OCI-LY3 (cell line): ENCODE data around the gene CYP27A1.

Source experiments
- H2AFZ ChIP-seq: fragments of 200-600, 300-600 bp; shearing (Covaris generic); 2 replicates; pipeline ENCODE4 v1.6.0; 2014; ENCODE audit warnings: antibody characterized with exemption, low read depth, low read length
- H3K27ac ChIP-seq: fragments of 200-600, 300-600 bp; sonication (generic); 2 replicates; pipeline ENCODE4 v1.5.1; 2014; ENCODE audit warnings: mild to moderate bottlenecking, low read length, moderate library complexity, mixed read lengths
- H3K27me3 ChIP-seq: fragments of 200-600, 300-600 bp; sonication (generic); 2 replicates; pipeline ENCODE4 v1.6.1; 2014; ENCODE audit warnings: low read depth, low read length, mixed read lengths
- H3K36me3 ChIP-seq: fragments of 200-600, 300-600 bp; sonication (generic); replicated peaks from 2 replicates; pipeline ENCODE3; 2014; ENCODE audit warnings: low read depth, low read length, mixed read lengths
- H3K4me1 ChIP-seq: fragments of 300-600, 200-600 bp; sonication (generic); 2 replicates; pipeline ENCODE4 v1.6.1; 2014; ENCODE audit warnings: low read length, mixed read lengths
- H3K4me2 ChIP-seq: fragments of 200-600, 300-600 bp; sonication (generic); 2 replicates; pipeline ENCODE4 v1.6.1; 2014; ENCODE audit warnings: low read length, mixed read lengths
- H3K4me3 ChIP-seq: fragments of 300-600, 200-600 bp; sonication (generic); 2 replicates; pipeline ENCODE4 v1.5.1; 2014; ENCODE audit warnings: antibody characterized with exemption, mild to moderate bottlenecking, low read length, moderate library complexity
- H3K79me2 ChIP-seq: fragments of 300-600, 200-600 bp; shearing (Covaris generic); 2 replicates; pipeline ENCODE4 v1.6.1; 2014; ENCODE audit warnings: mild to moderate bottlenecking, low read length, mixed read lengths
- H3K9ac ChIP-seq: fragments of 300-600, 200-600 bp; shearing (Covaris generic); 2 replicates; pipeline ENCODE4 v1.6.0; 2014; ENCODE audit warnings: mild to moderate bottlenecking, low read length, moderate library complexity
- H3K9me3 ChIP-seq: fragments of 200-600, 300-600 bp; shearing (Covaris generic); 2 replicates; pipeline ENCODE4 v1.6.1; 2014; ENCODE audit warnings: low read length, mixed read lengths; ENCODE audit not compliant: insufficient read depth
- H4K20me1 ChIP-seq: fragments of 200-600, 300-600 bp; sonication (generic); 2 replicates; pipeline ENCODE4 v1.6.1; 2016; ENCODE audit warnings: low read length, mixed read lengths; ENCODE audit not compliant: insufficient read depth
- CTCF ChIP-seq: fragments of 200-600, 300-600 bp; sonication (generic); IDR thresholded peaks from 2 replicates; pipeline ENCODE4 v1.5.1; 2014; ENCODE audit warnings: antibody characterized with exemption, low read length, low read depth
- EZH2phosphoT487 ChIP-seq: fragments of 200-600 bp; shearing (Covaris generic); IDR thresholded peaks from 2 replicates; pipeline ENCODE4 v1.6.1; 2018; ENCODE audit warnings: antibody characterized with exemption, mixed run types, low read depth

Gene CYP27A1

GRCh38 chr2:218798767-218799504 lies 17.0 kb downstream of the CYP27A1 start:
- no peak overlapping the region for H3K9ac ChIP-seq
- H3K36me3 ChIP-seq = no peaks in the 10 kb centered on the region
- H2AFZ ChIP-seq = no peak overlapping the region
- H3K4me1 ChIP-seq = no peaks in the 10 kb centered on the region
- no peaks in the 10 kb centered on the region for H4K20me1 ChIP-seq
- H3K4me3 ChIP-seq = no peak overlapping the region
- H3K27ac ChIP-seq = no peak overlapping the region
- H3K9me3 ChIP-seq = no peaks in the 10 kb centered on the region
- H3K79me2 ChIP-seq = no peaks in the 10 kb centered on the region
- no peak overlapping the region for H3K4me2 ChIP-seq
- TF ChIP-seq EZH2phosphoT487 (no peak), CTCF (no peak)
- no peaks in the 10 kb centered on the region for H3K27me3 ChIP-seq

GRCh38 chr2:218799990-218800389 lies 18.0 kb downstream of the CYP27A1 start:
- no peaks in the 10 kb centered on the region for H3K36me3 ChIP-seq
- TF ChIP-seq EZH2phosphoT487 (no peak), CTCF (no peak)
- no peaks in the 10 kb centered on the region for H4K20me1 ChIP-seq
- no peak overlapping the region for H3K4me3 ChIP-seq
- no peak overlapping the region for H3K9ac ChIP-seq
- H3K4me1 ChIP-seq = no peaks in the 10 kb centered on the region
- no peak overlapping the region for H3K27ac ChIP-seq
- no peak overlapping the region for H3K4me2 ChIP-seq
- H3K27me3 ChIP-seq = no peaks in the 10 kb centered on the region
- H3K79me2 ChIP-seq = no peaks in the 10 kb centered on the region
- no peaks in the 10 kb centered on the region for H3K9me3 ChIP-seq
- no peak overlapping the region for H2AFZ ChIP-seq

GRCh38 chr2:218802386-218802994 lies 20.5 kb downstream of the CYP27A1 start:
- no peak overlapping the region for H3K4me3 ChIP-seq
- no peaks in the 10 kb centered on the region for H4K20me1 ChIP-seq
- no peak overlapping the region for H2AFZ ChIP-seq
- H3K9ac ChIP-seq = no peak overlapping the region
- H3K4me1 ChIP-seq = no peaks in the 10 kb centered on the region
- no peaks in the 10 kb centered on the region for H3K79me2 ChIP-seq
- no peaks in the 10 kb centered on the region for H3K9me3 ChIP-seq
- no peaks in the 10 kb centered on the region for H3K27me3 ChIP-seq
- no peak overlapping the region for H3K4me2 ChIP-seq
- TF ChIP-seq EZH2phosphoT487 = no peak
- no peak for TF ChIP-seq CTCF
- no peaks in the 10 kb centered on the region for H3K36me3 ChIP-seq
- no peak overlapping the region for H3K27ac ChIP-seq

DNA sequence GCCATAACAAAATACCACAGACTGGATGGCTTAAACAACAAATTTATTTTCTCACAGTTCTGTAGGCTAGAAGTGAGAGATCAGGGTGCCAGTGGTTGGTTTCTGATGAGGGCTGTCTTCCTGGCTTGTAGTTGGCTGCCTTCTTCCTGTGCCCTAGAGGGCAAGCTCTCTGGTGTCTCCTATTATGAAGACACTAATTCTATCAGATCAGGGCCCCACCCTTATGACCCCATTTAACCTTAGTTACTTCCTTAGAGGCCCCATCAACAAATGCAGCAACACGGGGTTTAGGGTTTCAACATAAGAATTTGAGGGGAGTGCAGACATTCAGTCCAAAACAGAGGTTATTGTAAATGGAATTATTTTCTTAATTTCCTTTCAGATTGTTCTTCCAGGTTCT lies 22.9 kb downstream of the CYP27A1 start:
- no peaks in the 10 kb centered on the region for H3K36me3 ChIP-seq
- H2AFZ ChIP-seq = no peak overlapping the region
- no peaks in the 10 kb centered on the region for H3K79me2 ChIP-seq
- no peak overlapping the region for H3K4me3 ChIP-seq
- H3K4me2 ChIP-seq = no peak overlapping the region
- no peaks in the 10 kb centered on the region for H3K27me3 ChIP-seq
- H3K9ac ChIP-seq = no peak overlapping the region
- no peaks in the 10 kb centered on the region for H3K9me3 ChIP-seq
- H3K4me1 ChIP-seq = no peaks in the 10 kb centered on the region
- TF ChIP-seq CTCF (no peak), EZH2phosphoT487 (no peak)
- H3K27ac ChIP-seq = no peak overlapping the region
- H4K20me1 ChIP-seq = no peaks in the 10 kb centered on the region
